OCI-LY7 (cell line): Measurements from ENCODE around the gene LIMK2. TPM values are rescaled to one million over a fixed set of nuclear protein-coding genes. Genes with fewer than 3 reads are reported as not detected.

Source experiments
- BruUV-seq: library from RNA; stranded (reverse); fragments of 400-500 nt; replicated peaks from 2 replicates; lab custom pipeline; 2021; lab: Mats Ljungman, UMichigan
- CTCF ChIA-PET: fragments of 300-600 bp; sonication (Branson Sonifier 250); formaldehyde crosslinking; loops from one replicate; lab custom pipeline; 2022; ENCODE audit warnings: antibody characterized with exemption; ENCODE audit not compliant: unreplicated experiment; lab: Charles Lee
- POLR2A ChIA-PET: fragments of 300-600 bp; sonication (Branson Sonifier 250); formaldehyde crosslinking; loops from one replicate; lab custom pipeline; 2022; ENCODE audit warnings: antibody characterized with exemption; lab: Charles Lee
- DNase-seq: peaks from one replicate; pipeline ENCODE4 v3.0.0-alpha.2; 2015; ENCODE audit warnings: low spot score
- H2AFZ ChIP-seq: fragments of 200-600 bp; sonication (generic), shearing (Covaris generic); 2 replicates; pipeline ENCODE4 v1.6.1; 2014; ENCODE audit warnings: mild to moderate bottlenecking, antibody characterized with exemption, low read length, moderate library complexity
- H3K27ac ChIP-seq: fragments of 200-600 bp; sonication (generic); 2 replicates; pipeline ENCODE4 v1.5.1; 2014; ENCODE audit warnings: mixed run types, low read depth, mild to moderate bottlenecking, moderate library complexity, low read length, inconsistent platforms; ENCODE audit not compliant: poor library complexity, severe bottlenecking
- H3K36me3 ChIP-seq: fragments of 200-600 bp; sonication (generic); 2 replicates; pipeline ENCODE4 v1.6.1; 2014; ENCODE audit warnings: mild to moderate bottlenecking, antibody characterized with exemption, low read length, moderate library complexity, mixed read lengths; ENCODE audit not compliant: insufficient read depth
- H3K4me1 ChIP-seq: fragments of 200-600 bp; sonication (generic); 2 replicates; pipeline ENCODE4 v1.5.1; 2014; ENCODE audit warnings: mild to moderate bottlenecking, low read length; ENCODE audit not compliant: insufficient read depth, poor library complexity, severe bottlenecking
- H3K4me2 ChIP-seq: fragments of 200-600 bp; sonication (generic); 2 replicates; pipeline ENCODE4 v1.6.1; 2014; ENCODE audit warnings: mild to moderate bottlenecking, low read length
- H3K4me3 ChIP-seq: fragments of 200-600 bp; sonication (generic); 2 replicates; pipeline ENCODE4 v1.5.1; 2014; ENCODE audit warnings: mild to moderate bottlenecking, low read depth, low read length; ENCODE audit not compliant: poor library complexity, severe bottlenecking
- H3K79me2 ChIP-seq: fragments of 200-600 bp; sonication (generic); 2 replicates; pipeline ENCODE4 v1.6.1; 2016; ENCODE audit warnings: low read depth, mild to moderate bottlenecking, low read length, moderate library complexity, mixed read lengths; ENCODE audit not compliant: insufficient read depth
- H3K9me2 ChIP-seq: fragments of 200-600 bp; sonication (generic); 2 replicates; pipeline ENCODE4 v1.6.1; 2016; ENCODE audit warnings: mild to moderate bottlenecking, low read length, mixed read lengths; ENCODE audit not compliant: insufficient read depth
- H3K9me3 ChIP-seq: fragments of 200-600 bp; sonication (generic); 2 replicates; pipeline ENCODE4 v1.6.1; 2014; ENCODE audit warnings: mild to moderate bottlenecking, mixed run types, low read length, mixed read lengths
- H4K20me1 ChIP-seq: fragments of 200-600 bp; sonication (generic); 2 replicates; pipeline ENCODE4 v1.6.1; 2014; ENCODE audit warnings: mild to moderate bottlenecking, antibody characterized with exemption, low read length, moderate library complexity, mixed read lengths; ENCODE audit not compliant: insufficient read depth
- CTCF ChIP-seq: fragments of 200-600 bp; sonication (generic); conservative IDR thresholded peaks from 2 replicates; pipeline ENCODE4 v1.5.1; 2014; ENCODE audit warnings: mild to moderate bottlenecking, antibody characterized with exemption, low read length, moderate library complexity, mixed read lengths
- EZH2phosphoT487 ChIP-seq: fragments of 200-600 bp; sonication (generic); IDR thresholded peaks from 2 replicates; pipeline ENCODE4 v1.6.1; 2018; ENCODE audit warnings: low read depth, borderline replicate concordance, mild to moderate bottlenecking, mixed run types, antibody characterized with exemption, low read length, moderate library complexity, mixed read lengths
- intact Hi-C: fragments of 100-400 bp; cut with micrococcal nuclease; formaldehyde crosslinking; loops from one replicate; pipeline ENCODE4 v1.10.0; 2022; ENCODE audit not compliant: unreplicated experiment
- total RNA-seq, 2 experiments: library from RNA; depleted of rRNA in 1 of 2; stranded (reverse); fragments of >200 nt in 1 of 2; shearing (Covaris generic) in 1 of 2; gene quantifications; 2 replicates each; pipeline ENCODE4 v1.2.3, GENCODE V29; 2014 to 2022

Gene LIMK2
- total RNA-seq, 2 experiments from 2014 or later = 16.2 to 24.8 TPM

- TF ChIP-seq EZH2phosphoT487 (no peak), CTCF (no peak)
- Histone ChIP-seq H3K4me1 (peaks cover 7% of the 10 kb centered on the region), H3K4me2 (no peak overlapping the region), H3K27ac (no peak overlapping the region), H3K36me3 (no peaks in the 10 kb centered on the region), H3K9me2 (no peaks in the 10 kb centered on the region), H3K9me3 (no peaks in the 10 kb centered on the region), H2AFZ (no peak overlapping the region), H4K20me1 (no peaks in the 10 kb centered on the region), H3K79me2 (no peaks in the 10 kb centered on the region), H3K4me3 (no peak overlapping the region)
- intact Hi-C loops = no loop called here
- ChIA-PET POLR2A (interaction anchor here (1.1 kb wide), 1 partner anchor 25 kb away, joined by 3 read pairs; no protein-coding TSS in a partner anchor), CTCF (interaction anchor here (1.4 kb wide), 1 partner anchor 11 kb away, joined by 3 read pairs; no protein-coding TSS in a partner anchor)
- no peak for DNase-seq
- no TSS peak for BruUV-seq
These were observed 38.9 kb downstream of the LIMK2 start for GRCh38 chr22:31250740-31251600.

GRCh38 chr22:31253949-31254348 lies 41.9 kb downstream of the LIMK2 start:
- no TSS peak for BruUV-seq
- ChIA-PET CTCF (interaction anchor here (0.6 to 0.7 kb wide), 3 partner anchors 19 to 312 kb away, joined by 3 to 4 read pairs (median 4); no protein-coding TSS in a partner anchor), POLR2A (interaction anchor here (0.6 to 0.7 kb wide), 2 partner anchors 16 to 35 kb away, joined by 3 to 4 read pairs; no protein-coding TSS in a partner anchor)
- Histone ChIP-seq H3K36me3 (peaks cover under 1% of the 10 kb centered on the region; the same call in 1 of the 2 replicates), H3K79me2 (no peaks in the 10 kb centered on the region), H3K27ac (no peak overlapping the region), H3K4me3 (no peak overlapping the region), H3K9me2 (no peaks in the 10 kb centered on the region), H3K4me1 (no peaks in the 10 kb centered on the region), H3K4me2 (no peak overlapping the region), H2AFZ (no peak overlapping the region), H3K9me3 (no peaks in the 10 kb centered on the region), H4K20me1 (no peaks in the 10 kb centered on the region)
- DNase-seq = no peak
- intact Hi-C loops = no loop called here
- TF ChIP-seq CTCF (no peak), EZH2phosphoT487 (no peak)
